ENCODE data around the gene STK32B.
"Not testable (repeated sequence)": the region's sequence is repeated elsewhere in the genome, so short reads cannot be mapped to it uniquely, and the experiment has no call there.

The STK32B gene

DNA sequence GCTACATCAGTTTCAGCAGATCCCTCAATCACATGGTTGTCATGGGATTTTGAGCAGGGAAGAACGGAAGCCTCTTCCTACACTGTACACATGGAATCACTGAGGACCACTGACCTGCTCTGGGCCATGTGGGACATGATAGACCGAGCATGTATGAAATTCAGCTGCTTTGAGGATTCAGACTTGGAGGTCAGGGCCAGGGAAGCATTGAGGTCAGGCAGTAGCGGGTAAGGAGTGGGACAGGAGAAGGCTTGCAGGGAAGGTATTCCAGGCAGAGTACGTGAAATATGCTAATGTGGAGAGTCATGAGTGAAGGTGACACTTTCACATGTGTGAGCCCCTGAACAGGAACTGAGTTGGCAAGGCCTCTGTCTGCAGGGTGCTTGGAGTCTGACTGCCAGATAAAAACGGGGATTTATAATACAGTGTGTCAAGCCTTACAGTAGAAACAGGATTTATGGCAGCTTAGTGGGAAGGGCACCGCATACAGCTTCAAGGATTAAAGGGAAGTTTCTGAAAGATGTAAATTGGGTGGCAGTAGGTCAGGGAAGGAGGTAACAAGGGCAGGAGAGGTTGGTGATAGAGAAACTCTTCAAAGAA is 111.7 kb downstream of the STK32B start:
- no peak for DNase-seq (ENCODE audit: low read depth)

DNA sequence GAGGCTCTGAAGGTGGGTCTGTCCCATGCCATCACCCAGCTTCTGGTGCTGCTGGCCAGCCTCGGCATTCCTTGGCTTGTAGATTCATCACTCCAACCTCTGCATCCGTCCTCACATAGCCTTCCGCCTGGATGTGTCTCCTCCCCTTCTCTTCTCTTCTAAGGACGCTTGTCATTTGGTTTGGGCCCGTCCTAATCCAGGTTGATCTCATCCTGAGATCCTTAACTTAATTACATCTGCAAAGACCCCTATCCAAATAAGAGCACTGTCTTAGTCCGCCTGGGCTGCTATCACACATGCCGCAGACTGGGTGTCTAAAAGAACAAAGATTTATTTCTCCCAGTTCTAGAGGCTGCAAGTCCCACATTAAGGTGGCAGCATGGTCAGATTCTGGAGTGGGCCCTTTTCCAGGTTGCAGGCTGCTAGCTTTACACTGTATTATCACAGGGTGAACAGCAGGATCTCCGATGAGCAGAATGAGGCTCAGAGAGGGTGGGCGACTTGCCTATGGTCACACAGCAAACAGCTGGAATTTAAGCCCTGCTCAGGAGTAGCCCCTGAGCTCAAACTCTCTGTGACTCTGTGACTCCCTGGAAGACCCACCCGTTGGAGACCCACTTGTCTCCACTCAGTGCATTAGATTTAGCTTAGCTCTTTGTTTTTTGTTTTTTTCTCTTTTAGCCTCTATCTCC is 113.1 kb downstream of the STK32B start:
- DNase-seq (ENCODE audit: low read depth): no peak

DNA sequence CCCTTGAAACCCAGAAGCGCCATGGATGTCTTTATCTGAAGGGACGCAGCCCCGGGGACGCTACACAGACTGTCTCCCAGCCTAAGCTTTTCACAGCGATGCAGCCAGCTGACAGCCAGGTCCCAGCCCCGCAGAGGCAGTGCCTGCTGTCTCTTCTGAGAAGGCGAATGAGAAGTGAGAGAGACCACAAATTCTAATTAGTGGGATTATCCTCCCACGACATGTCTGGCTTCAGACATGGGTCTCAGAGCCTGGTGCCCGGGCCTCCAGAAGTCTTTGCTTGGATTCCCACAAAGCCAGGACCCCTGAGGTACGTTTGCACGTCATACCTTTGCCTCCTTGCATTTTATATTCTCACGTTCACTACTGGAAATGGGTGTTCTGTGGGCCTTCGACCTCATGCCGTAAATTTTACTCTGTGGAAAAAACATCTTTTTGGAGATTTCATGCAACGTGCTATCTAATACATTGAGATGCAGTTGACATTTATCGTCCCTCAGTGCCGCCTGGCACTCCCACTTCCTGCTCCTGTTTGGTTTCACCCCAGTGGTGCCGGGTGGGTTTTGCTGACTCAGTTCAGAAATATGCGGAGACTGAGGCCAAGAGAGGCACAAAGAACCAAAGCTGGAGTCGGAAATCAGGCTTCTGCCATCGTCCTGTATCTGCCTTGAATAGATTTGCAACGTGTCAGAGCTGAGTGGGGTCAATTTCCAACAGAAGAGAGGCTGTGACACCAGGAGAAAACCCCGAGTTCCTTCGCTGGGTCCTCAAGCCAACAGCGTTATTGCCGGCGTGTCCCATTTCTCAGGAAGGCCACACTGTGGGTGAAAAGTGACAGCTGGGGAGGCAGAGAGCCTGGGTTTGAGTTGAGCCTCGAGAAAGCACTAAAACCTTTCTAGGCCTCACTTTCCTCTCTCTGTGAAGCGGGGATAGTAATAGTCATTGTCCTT is 114.4 kb downstream of the STK32B start:
- DNase-seq (ENCODE audit: low read depth): no peak

DNA sequence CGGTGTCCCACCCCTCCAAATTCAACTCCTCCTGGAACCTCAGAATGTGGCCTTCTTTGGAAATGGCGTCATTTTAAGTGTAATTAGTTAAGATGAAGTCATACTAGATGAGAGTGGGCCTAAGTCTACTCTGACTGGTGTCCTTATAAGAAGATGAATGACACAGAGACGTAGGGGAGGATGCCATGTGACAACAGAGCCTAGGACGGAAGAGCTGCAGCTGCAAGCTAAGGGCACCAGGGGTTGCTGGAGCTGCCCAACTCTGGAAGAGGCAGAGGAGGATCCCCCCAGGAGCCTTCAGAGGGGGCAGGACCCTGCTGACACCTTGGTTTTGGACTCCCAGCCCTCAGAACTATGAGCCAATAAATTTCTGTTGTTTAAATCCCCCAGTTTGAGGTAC is 115.1 kb downstream of the STK32B start:
- DNase-seq (ENCODE audit: low read depth): no peak

DNA sequence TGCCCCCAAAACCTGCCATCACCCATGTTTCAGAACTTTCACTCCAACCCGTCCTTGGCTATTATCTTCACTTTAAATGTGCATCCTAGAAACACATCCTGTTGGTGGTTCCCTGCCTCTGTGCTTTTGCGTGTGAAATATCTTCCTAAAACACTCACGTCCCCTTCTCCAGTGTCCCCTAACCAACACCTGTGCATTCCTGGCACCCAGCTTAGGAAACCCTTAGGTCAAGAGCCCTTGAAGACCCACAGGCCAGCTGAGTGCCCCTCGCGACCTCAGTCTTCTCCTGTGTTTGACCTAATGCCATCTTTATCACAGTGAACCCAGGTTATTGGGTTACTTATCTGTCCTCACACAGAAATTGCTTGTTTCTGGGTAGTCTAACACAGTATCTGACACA is 117.6 kb downstream of the STK32B start:
- no peak for DNase-seq (ENCODE audit: low read depth)

DNA sequence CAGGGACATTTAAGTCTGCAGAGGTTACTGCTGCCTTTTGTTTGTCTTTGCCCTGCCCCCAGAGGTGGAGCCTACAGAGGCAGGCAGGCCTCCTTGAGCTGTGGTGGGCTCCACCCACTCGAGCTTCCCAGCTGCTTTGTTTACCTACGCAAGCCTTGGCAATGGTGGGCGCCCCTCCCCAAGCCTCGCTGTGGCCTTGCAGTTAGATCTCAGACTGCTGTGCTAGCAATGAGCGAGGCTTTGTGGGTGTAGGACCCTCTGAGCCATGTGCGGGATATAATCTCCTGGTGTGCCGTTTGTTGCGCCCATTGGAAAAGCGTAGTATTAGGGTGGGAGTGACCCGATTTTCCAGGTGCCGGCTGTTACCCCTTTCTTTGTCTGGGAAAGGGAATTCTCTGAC is 124.6 kb downstream of the STK32B start:
- DNase-seq (ENCODE audit: low read depth): not testable (repeated sequence)

DNA sequence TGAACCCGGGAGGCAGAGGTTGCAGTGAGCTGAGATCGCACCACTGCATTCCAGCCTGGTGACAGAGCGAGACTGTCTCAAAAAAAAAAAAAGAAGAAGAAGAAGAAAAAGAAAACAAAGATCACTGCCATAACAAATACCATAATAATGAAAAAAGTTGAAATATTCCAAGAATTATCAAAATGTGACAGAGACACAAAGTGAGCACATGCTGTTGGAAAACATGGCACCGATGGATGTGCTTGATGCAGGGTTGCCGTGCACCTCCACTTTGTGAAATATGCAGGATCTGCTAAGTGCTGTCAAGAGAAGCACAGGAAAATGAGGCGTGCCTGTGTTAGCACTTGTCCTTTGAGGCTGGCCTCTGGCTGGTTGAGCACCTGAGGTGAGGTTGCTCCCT is 133.3 kb downstream of the STK32B start:
- no peak for DNase-seq (ENCODE audit: low read depth)

DNA sequence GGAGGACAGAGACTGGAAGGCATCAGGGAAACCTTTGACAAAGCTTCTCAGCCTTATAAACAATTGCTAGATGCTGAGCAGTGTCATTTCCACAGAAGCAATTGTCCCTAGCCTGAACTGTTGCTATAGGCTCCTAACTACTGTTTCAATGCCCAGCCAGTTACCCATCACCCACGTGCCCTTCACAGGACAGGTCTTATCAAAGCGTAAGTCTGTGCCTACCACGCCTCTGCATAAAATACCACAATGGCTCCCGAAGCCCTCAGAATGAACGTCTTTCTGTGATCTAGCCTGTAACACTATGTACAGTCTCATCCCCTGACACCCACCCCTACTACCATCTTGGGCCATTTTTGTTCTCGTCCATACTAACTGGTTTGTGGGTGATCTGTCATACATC is 134.3 kb downstream of the STK32B start:
- DNase-seq (ENCODE audit: low read depth): no peak

DNA sequence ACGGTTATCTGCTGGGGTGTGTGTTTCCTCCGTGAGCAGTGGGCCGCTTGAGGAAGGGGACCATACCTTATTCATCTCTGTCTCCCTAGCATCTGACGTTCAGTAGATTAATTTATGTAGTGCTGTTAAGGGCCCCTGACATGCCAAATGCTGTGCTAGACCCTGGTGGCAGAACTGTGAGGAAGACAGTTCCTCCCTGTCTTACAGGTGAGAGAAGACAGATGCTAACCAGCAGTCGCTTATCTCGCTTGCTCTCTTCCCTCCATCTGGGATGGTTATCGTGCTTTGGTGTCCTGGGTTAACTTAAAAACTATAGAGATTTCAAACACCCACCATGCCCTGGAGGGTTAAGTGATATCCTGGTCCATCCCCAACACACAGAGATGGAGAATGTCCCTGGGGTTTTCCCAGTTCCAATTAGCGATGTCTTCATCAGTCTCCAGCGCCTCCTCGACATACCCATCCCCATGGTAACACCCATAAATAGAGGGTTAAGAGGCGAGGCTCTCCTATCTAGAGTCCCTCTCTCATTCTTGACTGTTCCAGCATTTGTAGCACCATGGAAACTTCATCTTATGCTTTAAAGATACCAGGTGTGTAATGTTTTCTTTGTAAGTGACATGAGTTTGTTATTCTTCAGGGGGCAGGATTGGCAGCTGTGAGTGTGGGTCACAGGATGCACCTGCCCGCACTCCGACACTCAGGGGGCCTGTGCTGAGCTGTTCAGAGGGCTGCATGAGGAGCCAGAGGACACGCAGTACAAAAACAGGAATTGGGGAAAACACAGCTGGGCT is 135.2 kb downstream of the STK32B start:
- DNase-seq (ENCODE audit: low read depth): no peak

DNA sequence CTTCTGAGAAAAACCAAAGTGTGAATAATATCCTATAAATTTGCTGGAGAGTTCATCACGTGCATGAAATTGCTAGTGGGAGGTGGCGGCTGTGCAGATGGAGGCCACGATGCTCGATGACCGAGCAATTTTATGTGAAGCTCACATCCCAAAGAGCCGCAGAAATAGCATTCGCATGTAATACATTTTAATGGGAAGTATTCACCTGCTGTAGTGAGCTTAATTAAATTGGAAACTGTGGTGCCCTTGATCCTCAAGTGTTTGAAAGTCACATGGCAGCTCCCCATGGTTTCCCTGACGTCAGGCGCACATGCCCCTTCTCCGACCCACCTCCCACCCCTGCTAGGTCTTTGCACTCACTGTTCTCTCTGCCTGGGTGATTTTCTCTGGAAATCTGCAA is 136.8 kb downstream of the STK32B start:
- no peak for DNase-seq (ENCODE audit: low read depth)

DNA sequence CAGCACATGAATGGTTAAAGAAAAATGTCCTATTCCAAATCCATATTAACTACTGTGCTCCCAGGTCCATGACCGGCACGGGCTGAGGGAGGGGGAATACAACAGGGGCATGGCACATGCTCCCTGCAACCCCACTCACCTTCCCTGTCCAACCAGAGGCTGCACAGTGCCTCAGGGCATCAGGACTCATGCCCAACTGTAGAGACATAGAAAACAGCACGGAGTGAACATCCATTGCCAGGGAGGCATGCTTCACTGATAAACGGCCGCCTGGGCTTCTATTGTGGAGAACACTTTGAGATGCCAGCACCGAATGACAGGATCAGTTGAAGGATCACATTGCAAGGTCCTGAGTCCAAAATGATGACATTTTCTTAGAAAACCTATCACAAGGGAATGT is 140.6 kb downstream of the STK32B start:
- no peak for DNase-seq (ENCODE audit: low read depth)

DNA sequence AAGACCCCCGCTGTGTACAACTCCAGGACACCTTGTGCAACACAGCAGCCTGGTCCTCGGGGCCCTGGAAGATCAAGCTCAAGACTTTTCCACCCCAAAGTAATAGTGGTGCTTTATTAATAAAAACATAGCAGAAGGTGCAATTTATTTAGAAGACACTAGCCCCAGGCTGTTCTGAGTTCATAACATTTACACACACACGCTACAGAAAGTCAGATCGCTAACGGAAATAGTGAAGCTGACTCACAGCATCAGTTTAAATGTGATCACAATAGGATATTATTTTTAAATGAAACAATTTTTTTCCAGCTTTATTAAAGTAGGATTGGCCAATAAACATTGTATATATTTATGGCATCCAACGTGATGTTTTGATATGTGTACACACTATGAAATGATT is 141.0 kb downstream of the STK32B start:
- no peak for DNase-seq (ENCODE audit: low read depth)

DNA sequence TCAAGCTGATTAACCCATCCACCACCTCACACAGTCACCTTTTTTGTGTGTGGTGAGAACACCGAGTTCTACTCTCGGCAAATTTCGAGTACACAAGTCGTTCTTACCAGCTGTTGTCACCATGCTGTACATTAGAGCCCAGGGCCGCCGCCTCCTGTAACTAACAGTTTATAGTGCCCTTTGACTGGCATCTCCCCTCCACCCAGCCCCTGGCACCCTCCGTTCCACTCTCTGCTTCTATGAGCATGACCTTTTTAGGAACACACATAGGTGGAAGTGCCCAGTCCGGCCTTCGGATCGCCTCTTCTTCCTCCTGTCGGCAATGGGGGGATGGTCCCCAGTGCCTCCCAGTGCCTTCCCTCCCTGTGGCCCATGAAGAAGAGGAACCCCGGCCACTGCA is 141.4 kb downstream of the STK32B start:
- DNase-seq (ENCODE audit: low read depth): no peak

DNA sequence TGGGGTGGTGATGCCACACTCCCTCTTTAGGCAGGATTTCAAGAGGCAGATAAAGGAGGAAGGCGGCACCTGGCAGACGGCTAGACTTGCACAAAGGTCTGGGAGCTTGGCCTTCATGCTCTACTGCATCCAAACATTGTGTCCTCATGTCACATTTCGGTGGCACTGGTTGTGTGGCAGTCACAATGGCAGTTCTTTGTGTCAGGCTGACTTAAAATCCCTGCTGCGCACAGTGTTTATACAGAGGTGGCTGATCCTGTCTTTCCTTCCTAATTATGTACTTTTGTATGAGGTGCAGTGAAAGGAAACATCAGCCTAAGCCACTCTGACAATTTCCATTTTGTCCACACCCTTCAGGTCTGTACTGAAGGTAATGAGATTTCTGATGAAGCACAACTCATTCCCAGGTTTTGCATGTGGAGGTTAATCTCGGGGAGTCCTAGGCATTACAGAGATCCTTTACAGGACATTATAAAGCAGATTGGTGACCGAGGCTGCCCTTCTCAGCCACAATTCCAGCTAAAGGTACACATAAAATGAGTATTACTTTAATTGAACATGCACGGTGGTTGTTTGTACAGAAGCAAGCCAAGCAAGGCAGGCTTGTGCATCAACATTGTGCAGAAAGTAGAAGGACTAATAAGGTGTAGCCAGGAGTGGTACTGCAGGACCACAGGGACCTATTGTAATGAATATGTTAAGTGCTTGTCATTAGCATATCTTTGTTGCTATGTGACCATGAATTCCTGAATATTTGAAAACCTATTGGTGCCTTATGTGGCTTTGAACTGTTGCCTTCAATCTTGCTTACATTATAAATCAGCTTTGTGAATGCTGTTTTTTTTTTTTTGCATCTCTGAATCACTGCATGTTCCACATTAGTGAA is 147.6 kb downstream of the STK32B start:
- no peak for DNase-seq (ENCODE audit: low read depth)

DNA sequence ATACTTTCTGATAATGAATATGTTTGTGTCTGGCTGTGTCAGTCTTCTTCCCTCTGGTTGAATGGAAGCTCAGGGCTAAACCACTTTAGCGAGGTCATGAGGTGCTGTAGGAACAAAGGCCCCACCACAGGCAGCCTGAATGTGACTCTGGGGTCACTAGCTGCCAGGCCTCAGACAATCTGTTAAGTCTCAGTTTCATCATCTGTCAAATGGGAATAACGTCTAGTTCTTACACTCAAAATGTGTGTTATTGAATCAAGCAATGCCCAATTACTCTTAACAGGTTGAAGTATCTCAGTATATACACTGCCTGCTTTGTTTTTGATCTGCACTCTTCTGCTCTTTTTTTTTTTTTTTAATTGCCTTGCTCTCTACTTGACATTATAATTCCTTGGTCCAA is 148.6 kb downstream of the STK32B start:
- DNase-seq (ENCODE audit: low read depth): no peak

DNA sequence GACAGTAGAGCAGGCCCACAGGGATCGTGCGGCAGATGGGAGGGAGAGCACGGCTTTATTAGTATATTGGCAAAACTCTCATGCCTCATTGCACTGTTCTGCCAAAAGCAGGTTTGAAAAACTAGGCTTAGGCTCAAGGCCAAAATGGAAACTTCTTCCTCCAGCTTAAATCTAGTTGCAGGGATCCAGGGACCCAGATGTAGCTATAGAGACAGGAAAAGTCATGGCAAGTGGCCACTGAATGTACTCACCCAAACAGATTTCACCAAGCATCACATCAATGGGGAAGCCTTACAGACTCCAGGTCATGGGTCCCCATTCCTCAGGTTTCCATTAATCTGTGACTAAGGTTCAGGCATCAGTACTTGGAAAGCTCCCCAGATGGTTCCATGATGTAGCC is 149.2 kb downstream of the STK32B start:
- DNase-seq (ENCODE audit: low read depth): no peak

DNA sequence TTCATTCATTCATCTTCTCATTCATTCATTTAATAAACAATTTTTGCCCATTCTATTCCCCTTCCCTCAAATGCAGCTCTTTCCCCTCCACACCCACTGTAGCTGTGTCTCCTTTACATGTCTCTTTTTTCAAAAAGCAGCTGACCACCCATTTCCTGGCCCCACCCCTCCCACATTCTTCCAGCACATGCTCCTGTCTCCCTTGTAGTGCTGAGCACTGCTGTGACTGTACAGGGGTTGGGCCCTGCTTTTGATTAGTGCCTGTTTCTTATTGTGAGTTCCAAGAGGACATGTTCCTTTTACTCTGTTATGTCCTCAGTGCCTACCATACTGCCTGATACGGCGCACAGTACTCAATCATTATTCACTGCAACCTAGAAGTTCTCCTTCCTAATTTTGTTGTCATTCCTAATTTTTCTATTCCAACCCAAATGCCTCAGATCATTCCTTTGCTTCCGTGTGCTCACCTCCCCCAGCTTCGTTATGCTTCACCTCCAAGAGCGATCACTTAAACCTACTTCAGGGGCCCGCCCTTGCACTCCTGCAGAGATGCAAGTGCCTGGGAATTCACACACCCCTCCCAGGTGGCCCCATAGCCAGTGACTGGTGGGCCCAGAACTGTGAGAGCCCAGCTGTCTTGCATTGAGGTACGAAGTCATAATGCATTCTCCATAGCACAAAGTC is 152.2 kb downstream of the STK32B start:
- no peak for DNase-seq (ENCODE audit: low read depth)

DNA sequence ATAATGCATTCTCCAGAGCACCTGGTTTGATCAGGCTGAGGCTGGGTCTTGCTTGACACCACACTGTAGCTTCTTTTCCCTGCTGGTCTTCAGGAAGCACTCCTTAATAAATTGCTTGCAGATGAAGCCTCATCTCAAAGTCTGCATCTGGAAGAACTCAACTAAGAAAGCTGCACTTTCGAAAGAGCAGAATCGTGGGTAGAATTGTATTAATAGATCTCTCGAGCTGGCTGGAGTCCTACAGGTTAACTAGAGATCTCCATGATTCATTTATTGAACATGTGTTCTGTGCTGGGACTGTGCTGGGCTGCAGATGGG is 152.7 kb downstream of the STK32B start:
- DNase-seq (ENCODE audit: low read depth): no peak

DNA sequence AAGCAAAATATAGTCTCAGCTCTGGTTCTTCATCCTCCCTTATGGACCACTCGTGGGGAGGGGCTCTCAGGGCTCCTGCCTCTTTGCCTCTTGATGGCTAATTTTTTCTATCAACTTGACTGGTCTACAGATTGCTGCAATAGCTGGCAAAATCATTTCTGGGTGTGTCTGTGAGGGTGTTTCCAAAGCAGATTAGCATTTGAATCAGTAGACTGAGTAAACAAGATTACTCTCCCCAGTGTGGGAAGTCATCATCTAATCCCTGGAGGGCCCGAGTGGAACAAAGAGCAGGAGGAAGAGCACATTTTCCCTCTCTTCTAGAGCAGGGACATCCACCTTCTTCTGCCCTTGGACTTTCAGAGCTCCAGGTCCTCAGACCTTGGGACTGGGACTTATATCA is 153.5 kb downstream of the STK32B start:
- no peak for DNase-seq (ENCODE audit: low read depth)

DNA sequence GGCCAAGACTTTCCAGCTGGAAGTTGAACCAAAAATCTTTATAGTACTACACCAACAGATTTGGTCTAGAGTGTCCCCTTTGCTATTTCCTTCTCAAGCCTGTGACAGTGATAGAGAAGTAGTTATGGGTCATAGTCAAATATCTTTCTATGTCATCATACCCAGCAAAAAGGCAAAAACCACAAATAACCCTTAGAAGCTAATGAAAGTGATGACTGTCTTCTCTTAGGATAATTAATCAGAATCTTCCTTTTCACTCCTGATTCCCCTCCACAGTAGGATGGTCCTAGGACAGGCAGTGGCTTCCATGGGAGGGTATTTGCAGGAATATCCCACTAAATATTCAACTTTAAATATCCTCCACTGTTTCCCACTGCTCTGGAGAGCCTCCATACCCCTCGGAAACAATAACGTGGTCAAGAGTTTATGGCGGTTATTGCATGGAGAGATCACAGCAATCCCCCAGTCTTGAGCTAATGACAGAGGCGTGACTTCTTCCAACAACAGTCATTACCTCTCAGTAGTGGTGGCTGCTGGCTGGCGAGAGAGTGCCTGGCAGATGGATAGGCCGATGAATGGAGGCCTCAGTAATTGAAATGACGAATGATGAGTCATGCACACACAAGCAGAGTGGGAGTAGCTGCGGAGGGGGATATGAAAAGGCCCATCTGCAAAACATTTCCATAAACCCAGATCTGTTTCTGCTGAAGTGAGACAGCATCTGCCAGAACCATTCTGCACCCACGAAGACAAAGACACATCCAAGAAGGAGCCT is 154.9 kb downstream of the STK32B start:
- DNase-seq (ENCODE audit: low read depth): no peak
